Skeletal muscle tissue (tissue), 4 donors: Measurements from ENCODE around the gene RPP21. TPM values are rescaled to one million over a fixed set of nuclear protein-coding genes. Genes with fewer than 3 reads are reported as not detected.

Experiments used
- H3K27ac ChIP-seq: one replicate; pipeline ENCODE4 v1.7.0; 2013; ENCODE audit warnings: mild to moderate bottlenecking, low read depth, low read length, inconsistent platforms
- H3K27me3 ChIP-seq, 3 donors: one replicate each; pipeline ENCODE4 v1.7.0; 2013; ENCODE audit warnings: low read length in 3 of 3; ENCODE audit not compliant: control insufficient read depth in 3 of 3, insufficient read depth in 3 of 3
- H3K36me3 ChIP-seq, 3 donors: one replicate each; pipeline ENCODE4 v1.7.0; 2013; ENCODE audit warnings: low read length in 3 of 3; ENCODE audit not compliant: control insufficient read depth in 3 of 3, insufficient read depth in 3 of 3
- H3K4me1 ChIP-seq, 3 donors: one replicate each; pipeline ENCODE4 v1.7.0; 2013; ENCODE audit warnings: low read length in 3 of 3, mild to moderate bottlenecking in 3 of 3; ENCODE audit not compliant: control insufficient read depth in 3 of 3, insufficient read depth in 3 of 3
- H3K4me3 ChIP-seq, 3 donors: one replicate each; pipeline ENCODE4 v1.7.0; 2013; ENCODE audit warnings: low read length in 3 of 3
- H3K9ac ChIP-seq, 3 donors: one replicate each; pipeline ENCODE4 v1.7.0; 2013; ENCODE audit warnings: low read length in 3 of 3, mild to moderate bottlenecking in 3 of 3, moderate library complexity in 2 of 3, low read depth in 1 of 3
- H3K9me3 ChIP-seq, 3 donors: one replicate each; pipeline ENCODE4 v1.7.0; 2013; ENCODE audit warnings: low read length in 3 of 3; ENCODE audit not compliant: control insufficient read depth in 3 of 3
- total RNA-seq: library from RNA; depleted of rRNA; stranded (reverse); fragments of >200 nt; gene quantifications from one replicate; pipeline ENCODE4 v1.2.3, GENCODE V29; 2014
- donor health status: Osteomylitis.

RPP21 gene
- total RNA-seq, 1 donor from 2014 or later = 7.8 TPM

DNA sequence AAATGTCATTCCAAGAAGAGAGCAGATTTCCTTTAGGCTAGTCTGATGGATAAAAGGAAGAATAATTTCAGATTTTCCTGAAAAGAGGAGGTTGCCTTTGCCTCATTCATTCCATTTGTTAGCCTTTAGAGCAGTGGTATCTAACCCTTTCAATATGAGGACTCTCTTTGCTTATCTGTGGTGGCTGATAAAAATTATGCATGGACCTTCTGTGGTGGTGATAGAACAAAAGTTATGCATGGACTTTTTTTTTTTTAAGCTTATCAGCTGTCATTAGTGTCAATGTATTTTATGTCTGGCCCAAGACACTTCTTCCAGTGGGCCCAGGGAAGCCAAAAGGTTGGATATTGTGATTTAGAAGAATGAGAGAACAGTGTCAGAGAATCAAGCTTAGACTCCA, 16.6 kb upstream of the RPP21 start:
- Histone ChIP-seq H3K9ac (no peak overlapping the region), H3K36me3 (peaks cover 23 to 28% (median 26%) of the 10 kb centered on the region in 3 donors), H3K4me1 (peaks cover 9 to 23% (median 23%) of the 10 kb centered on the region in 3 donors), H3K27ac (no peak overlapping the region), H3K9me3 (no peaks in the 10 kb centered on the region), H3K27me3 (no peaks in the 10 kb centered on the region), H3K4me3 (no peak overlapping the region)

DNA sequence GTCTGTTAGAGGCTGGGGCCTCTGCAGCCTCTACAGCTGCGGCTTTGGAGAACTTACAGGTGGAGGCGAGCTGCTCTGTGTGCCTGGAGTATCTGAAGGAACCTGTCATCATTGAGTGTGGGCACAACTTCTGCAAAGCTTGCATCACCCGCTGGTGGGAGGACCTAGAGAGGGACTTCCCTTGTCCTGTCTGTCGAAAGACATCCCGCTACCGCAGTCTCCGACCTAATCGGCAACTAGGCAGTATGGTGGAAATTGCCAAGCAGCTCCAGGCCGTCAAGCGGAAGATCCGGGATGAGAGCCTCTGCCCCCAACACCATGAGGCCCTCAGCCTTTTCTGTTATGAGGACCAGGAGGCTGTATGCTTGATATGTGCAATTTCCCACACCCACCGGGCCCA, 15.6 kb upstream of the RPP21 start:
- no peaks in the 10 kb centered on the region for H3K9me3 ChIP-seq
- no peaks in the 10 kb centered on the region for H3K27me3 ChIP-seq
- H3K4me1 ChIP-seq = peaks cover 9 to 23% (median 21%) of the 10 kb centered on the region in 3 donors
- H3K4me3 ChIP-seq = no peak overlapping the region
- peaks cover 29 to 35% (median 34%) of the 10 kb centered on the region in 3 donors for H3K36me3 ChIP-seq
- no peak overlapping the region for H3K27ac ChIP-seq
- H3K9ac ChIP-seq = no peak overlapping the region

DNA sequence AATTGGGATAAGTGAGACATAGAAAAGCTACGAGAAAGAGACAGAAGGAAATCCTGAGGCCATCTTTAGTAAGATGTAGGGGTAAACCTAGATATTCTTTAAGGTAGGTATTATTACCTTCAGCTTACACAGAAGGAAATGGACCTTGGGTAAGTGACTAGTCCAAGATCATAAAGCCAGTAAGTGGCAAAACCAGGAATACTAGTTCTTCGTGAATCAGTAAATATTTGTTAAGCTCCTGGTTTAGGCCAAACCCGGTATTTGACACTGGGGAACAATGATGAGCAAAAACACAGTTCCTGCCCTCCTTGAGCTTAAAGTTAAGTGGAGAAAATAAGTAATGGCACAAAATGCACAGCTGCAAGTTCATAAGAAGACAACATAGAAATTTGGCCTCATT, 13.0 kb upstream of the RPP21 start:
- Histone ChIP-seq H3K27ac (no peak overlapping the region), H3K4me1 (peaks cover 3 to 8% (median 7%) of the 10 kb centered on the region in 3 donors), H3K27me3 (no peaks in the 10 kb centered on the region), H3K9ac (no peak overlapping the region), H3K36me3 (peaks cover 45 to 56% (median 53%) of the 10 kb centered on the region in 3 donors), H3K9me3 (no peaks in the 10 kb centered on the region), H3K4me3 (no peak overlapping the region)

DNA sequence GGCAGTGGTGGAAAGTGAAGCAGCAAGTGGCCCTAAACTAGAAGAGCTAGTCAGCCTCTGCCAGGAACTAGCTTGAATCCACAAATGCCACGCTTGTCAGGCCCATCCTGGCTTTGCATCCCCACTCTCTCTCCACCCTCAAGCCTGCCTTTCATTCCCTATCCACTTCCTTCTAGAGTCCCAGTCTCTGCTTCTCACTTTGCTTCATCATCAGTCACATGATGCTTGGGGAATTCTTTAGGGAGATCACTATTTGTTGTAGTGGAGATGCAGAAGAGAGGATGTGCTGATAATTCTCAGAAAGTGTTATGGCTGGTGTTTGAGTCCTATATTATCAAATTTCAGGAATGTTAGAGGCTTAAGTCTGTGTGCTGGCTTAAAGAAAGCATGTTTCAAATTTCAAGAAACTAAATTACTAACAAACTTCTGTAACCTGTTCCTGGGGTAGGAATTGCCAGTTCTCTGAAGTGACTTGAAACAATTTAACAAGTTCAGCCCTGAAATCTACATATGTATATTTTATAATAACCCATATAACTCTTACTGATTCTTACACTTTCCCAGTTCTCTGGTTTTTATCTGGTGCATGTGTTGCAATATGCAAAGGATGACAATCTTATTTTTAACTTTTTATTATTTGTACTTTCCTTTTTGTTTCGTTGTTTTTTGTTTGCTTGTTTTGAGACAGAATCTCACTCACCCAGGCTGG, 10.7 kb upstream of the RPP21 start:
- Histone ChIP-seq H3K27me3 (no peaks in the 10 kb centered on the region), H3K9me3 (no peaks in the 10 kb centered on the region), H3K4me1 (no peaks in the 10 kb centered on the region), H3K36me3 (peaks cover 52 to 70% (median 57%) of the 10 kb centered on the region in 3 donors), H3K4me3 (no peak overlapping the region), H3K27ac (no peak overlapping the region), H3K9ac (no peak overlapping the region)

DNA sequence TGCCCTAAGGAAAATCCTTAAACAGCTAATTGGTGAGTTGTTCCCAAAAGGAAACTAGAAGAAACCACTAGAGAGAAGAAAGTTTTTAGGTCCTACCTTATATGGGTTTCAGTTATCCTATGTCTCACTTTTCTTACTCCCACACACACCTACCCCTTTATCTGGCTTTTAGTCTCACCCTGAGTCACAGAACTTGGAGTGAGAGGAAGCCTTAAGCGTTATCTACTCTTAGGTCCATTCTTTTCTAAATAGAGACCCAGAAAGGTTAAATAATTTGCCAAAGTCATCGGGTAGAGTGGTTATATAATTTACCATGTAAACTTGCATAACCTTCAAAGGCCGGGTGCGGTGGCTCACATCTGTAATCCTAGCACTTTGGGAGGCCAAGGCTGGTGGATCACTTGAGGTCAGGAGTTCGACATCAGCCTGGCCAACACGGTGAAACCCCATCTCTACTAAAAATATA, 4.3 kb upstream of the RPP21 start:
- no peak overlapping the region for H3K9ac ChIP-seq
- H3K27me3 ChIP-seq = no peaks in the 10 kb centered on the region
- H3K27ac ChIP-seq = no peak overlapping the region
- peaks cover under 1 to 5% (median 2%) of the 10 kb centered on the region in 3 donors for H3K4me1 ChIP-seq
- H3K36me3 ChIP-seq = peaks cover 32 to 62% (median 42%) of the 10 kb centered on the region in 3 donors
- H3K4me3 ChIP-seq = no peak overlapping the region
- no peaks in the 10 kb centered on the region for H3K9me3 ChIP-seq

DNA sequence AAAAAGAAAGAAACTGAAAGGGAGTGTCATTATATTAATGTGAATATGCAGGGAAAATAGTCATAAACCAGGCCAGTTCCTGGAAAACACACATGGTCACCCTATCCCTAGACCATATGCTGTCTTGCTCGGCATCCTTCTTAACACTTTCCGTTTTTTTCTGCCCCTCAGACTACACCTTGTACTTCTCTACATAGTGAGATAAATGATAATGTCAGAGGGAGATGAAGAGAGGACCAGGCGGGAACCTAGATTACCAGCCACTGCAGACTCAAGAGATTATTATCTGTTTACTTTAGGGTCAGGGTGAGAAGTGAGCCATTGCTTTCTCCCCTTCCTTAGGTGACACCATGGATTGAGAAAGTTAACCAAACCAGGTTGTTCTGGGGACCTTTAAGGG, 3.7 kb upstream of the RPP21 start:
- H3K27ac ChIP-seq = no peak overlapping the region
- H3K9me3 ChIP-seq = no peaks in the 10 kb centered on the region
- H3K27me3 ChIP-seq = no peaks in the 10 kb centered on the region
- H3K4me1 ChIP-seq = peaks cover 7 to 9% (median 8%) of the 10 kb centered on the region in 3 donors
- peaks cover 26 to 57% (median 36%) of the 10 kb centered on the region in 3 donors for H3K36me3 ChIP-seq
- H3K4me3 ChIP-seq = no peak overlapping the region
- H3K9ac ChIP-seq = no peak overlapping the region

DNA sequence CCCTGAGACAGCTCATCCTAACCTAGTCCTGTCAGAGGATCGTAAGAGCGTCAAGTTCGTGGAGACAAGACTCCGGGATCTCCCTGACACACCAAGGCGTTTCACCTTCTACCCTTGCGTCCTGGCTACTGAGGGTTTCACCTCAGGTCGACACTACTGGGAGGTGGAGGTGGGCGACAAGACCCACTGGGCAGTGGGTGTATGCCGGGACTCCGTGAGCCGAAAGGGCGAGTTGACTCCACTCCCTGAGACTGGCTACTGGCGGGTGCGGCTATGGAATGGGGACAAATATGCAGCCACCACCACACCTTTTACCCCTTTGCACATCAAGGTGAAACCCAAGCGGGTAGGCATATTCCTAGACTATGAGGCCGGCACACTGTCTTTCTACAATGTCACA, 3.2 kb upstream of the RPP21 start:
- no peak overlapping the region for H3K4me3 ChIP-seq
- no peak overlapping the region for H3K9ac ChIP-seq
- no peaks in the 10 kb centered on the region for H3K9me3 ChIP-seq
- peaks cover 8 to 9% (median 8%) of the 10 kb centered on the region in 3 donors for H3K4me1 ChIP-seq
- no peak overlapping the region for H3K27ac ChIP-seq
- peaks cover 26 to 57% (median 37%) of the 10 kb centered on the region in 3 donors for H3K36me3 ChIP-seq
- no peaks in the 10 kb centered on the region for H3K27me3 ChIP-seq

DNA sequence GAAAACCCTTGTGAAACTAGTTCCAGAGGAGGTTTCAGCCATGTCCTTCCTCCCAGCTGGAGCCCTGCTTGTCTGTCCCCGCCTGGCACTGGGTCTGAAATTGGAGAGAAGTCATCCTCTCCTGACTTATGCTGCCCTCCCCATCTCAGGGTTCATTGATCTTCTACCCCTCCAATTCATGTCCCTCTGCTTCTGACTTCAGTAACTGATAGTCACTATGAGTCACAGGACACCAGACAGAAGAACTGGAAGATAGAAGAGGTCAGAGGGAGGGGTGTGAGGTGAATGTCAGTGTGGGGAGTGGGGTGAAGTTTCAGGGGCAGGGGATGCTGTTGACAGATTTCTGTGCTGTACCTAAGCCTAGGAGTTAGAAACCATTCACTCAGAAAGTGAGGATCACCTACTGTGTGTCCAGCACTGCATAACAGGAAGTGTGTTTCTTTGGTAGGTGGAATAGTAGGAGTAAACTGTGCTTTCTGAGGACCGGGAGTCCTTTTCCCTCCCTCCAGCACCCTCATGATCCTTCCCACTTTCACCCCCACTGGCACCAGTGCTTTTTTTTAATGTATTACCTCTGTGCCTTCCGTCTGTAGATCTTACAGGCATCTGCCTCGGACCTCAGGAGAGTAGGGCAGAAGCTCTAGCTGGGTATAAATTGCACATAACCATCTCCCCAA, 627 bp upstream of the RPP21 start:
- Histone ChIP-seq H3K27ac (no peak overlapping the region), H3K4me3 (peak overlapping the region; percentile 59 to 94 (median 92)), H3K9ac (peak overlapping the region in 2 of 3 donors; percentile 54 to 82), H3K27me3 (no peaks in the 10 kb centered on the region), H3K4me1 (peaks cover 8 to 9% (median 8%) of the 10 kb centered on the region in 3 donors), H3K36me3 (peaks cover 26 to 40% (median 37%) of the 10 kb centered on the region in 3 donors), H3K9me3 (no peaks in the 10 kb centered on the region)

DNA sequence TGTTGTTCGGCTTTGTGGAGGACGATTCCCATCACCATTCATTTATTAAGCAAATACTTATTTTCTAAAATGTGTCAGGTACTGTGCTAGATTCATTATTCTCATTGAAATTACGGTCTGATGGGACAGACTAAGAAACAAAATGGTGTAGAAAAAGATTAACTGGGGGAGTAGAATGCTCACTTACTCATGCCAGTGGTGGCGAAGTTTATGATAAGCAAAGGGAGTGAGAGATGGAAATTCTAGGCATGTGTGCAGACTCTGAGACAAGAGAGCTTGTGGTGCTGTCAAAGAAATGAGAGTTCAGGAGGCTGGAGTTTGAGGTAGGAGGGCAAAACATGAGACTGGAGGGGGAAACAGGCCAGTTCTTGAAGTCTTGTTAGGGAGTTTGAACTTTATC, 896 bp downstream of the RPP21 start:
- Histone ChIP-seq H3K9ac (peak overlapping the region in 2 of 3 donors; percentile 47 to 82), H3K27ac (no peak overlapping the region), H3K4me1 (peaks cover 8 to 9% (median 8%) of the 10 kb centered on the region in 3 donors)

DNA sequence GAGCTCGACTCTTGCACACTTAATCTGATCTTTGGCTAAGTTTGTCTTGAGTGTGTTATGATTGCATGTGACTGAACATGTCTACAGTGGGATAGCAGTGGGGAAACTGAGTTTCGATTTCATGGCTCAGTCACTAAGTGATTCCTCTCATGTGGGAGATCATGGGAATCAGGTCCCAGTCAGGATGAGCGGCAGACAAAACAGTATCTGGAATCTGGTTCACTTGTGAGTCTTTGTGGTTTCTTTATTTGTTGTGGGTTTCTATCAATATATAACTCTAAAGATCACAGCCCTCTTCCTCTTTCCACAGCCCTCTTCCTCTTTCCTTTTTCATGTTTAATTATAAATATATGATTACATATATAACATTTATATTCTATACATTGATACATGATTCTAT, 4.0 kb downstream of the RPP21 start:
- H3K27ac ChIP-seq = no peak overlapping the region
- H3K36me3 ChIP-seq = peaks cover 8 to 14% (median 13%) of the 10 kb centered on the region in 3 donors
- no peak overlapping the region for H3K4me3 ChIP-seq
- H3K9ac ChIP-seq = no peak overlapping the region
- no peaks in the 10 kb centered on the region for H3K9me3 ChIP-seq
- H3K4me1 ChIP-seq = peaks cover 8 to 9% (median 8%) of the 10 kb centered on the region in 3 donors
- H3K27me3 ChIP-seq = no peaks in the 10 kb centered on the region

More for the DNA sequence above, 896 bp downstream of the RPP21 start:
- Histone ChIP-seq H3K36me3 (peaks cover 24 to 27% (median 24%) of the 10 kb centered on the region in 3 donors), H3K27me3 (no peaks in the 10 kb centered on the region), H3K9me3 (no peaks in the 10 kb centered on the region), H3K4me3 (peak overlapping the region; percentile 79 to 94 (median 92))
